HT-29 (cell line): Measurements from ENCODE around the gene C14orf39. TPM values are rescaled to one million over a fixed set of nuclear protein-coding genes. Genes with fewer than 3 reads are reported as not detected.
"Not testable (repeated sequence)": the region's sequence is repeated elsewhere in the genome, so short reads cannot be mapped to it uniquely, and the experiment has no call there.

ENCODE experiments used
- DNase-seq: peaks from one replicate; pipeline ENCODE4 v3.0.0-alpha.2; 2015; ENCODE audit warnings: low spot score
- total RNA-seq: library from RNA; depleted of rRNA; stranded (reverse); fragments of >200 nt; shearing (Covaris generic); gene quantifications from 2 replicates; pipeline ENCODE4 v1.2.3, GENCODE V29; 2014; rRNA removed

The C14orf39 gene
- total RNA-seq, 1 experiment from 2014 or later = not detected

GRCh38 chr14:60490270-60490669 is 4.4 kb upstream of the C14orf39 start:
- DNase-seq = no peak

GRCh38 chr14:60488175-60488574 is 2.3 kb upstream of the C14orf39 start:
- peak; percentile 1 for DNase-seq

DNA sequence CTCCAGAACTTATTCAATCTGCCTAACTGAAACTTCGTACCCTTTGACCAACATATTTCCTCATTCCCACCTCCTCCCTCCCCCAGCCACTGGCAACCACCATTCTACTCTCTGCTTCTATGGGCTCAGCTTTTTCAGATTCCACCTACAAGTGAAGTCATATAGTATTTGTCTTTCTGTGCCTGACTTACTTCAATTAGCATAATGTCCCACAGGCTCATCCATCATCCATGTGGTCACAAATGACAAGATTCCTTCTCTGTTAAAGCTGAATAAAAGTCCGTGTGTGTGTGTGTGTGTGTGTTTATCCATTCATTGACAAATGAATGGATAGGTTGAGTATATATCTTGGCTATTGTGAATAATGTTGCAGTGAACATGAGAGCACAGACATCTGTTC is 1.3 kb upstream of the C14orf39 start:
- DNase-seq = no peak

DNA sequence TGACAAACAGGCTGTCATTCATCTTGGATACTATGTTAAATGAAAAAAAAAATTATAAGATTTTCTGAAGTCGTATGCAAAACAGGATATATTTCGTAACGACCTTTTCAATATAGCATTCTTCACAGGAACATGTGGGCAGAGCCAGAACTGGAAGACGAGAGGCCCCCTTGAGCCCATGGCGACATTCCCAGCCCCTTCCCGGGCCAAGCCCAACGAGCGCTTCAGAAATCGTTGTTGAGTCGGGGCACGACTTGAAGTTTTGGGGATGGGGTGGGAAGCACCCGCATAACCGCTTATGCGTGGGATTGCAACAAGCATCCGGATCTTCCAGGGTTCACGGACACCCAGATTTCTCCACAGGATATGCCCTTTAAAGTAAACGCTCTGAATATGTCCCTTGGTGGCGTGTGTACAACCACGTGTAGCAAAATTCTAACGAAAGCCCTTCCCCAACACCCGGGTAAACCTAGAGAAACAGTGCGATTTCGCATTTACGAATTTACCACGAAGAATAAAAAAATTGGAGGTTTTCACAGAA is 736 bp downstream of the C14orf39 start:
- DNase-seq = no peak

DNA sequence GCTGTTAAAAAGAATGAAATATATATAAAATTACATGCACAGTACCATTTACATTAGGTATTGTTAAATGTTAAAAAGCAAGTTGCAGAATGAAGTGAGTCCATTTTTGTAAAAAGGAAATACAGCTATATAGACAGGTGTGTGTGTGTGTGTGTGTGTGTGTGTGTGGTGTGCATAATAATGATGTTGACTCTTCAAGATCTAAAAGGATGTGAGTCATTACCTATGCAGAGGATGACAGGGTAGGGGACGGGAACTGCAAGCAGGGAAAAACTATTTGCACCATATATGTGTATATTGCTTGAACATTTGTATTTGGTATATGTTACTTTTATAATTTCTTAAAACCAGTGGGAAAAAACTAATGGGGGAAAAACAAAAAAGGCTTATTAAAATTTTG is 3.1 kb downstream of the C14orf39 start:
- DNase-seq = peak; percentile 3

DNA sequence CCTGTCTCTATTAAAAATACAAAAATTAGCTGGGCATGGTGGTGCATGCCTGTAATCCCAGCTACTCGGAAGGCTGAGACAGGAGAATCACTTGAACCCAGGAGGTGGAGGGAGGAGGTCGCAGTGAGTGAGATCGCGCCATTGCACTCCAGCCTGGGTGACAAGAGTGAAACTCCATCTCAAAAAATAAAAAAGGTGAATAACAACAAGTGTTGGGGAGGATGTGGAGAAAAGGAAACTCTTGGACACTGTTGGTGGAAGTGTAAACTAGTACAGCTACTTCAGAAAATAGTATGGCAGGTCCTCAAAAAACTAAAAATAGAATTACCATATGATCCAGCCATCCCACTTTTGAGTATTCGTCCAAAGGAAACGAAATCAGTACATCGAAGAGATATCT is 5.6 kb downstream of the C14orf39 start:
- DNase-seq = not testable (repeated sequence)

GRCh38 chr14:60455875-60456274 is 30.0 kb downstream of the C14orf39 start:
- DNase-seq = no peak

DNA sequence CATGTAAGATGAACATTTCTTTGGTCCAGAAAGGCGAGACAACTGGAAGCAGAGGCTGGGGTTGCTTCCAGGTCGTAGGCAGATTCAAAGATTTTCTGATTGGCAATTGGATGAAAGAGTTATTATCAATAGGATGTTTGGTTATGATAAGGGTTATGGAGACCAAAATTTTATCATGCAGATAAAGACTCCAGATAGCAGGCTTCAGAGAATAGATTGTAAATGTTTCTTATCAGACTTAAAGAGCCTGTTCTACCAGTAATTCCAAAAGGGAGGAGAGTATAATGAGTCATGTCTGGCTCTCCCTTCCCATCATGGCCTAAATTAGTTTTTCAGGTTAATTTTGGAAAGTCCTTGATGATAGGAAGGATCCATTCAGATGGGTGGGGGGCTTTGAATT is 55.6 kb downstream of the C14orf39 start:
- DNase-seq = no peak

DNA sequence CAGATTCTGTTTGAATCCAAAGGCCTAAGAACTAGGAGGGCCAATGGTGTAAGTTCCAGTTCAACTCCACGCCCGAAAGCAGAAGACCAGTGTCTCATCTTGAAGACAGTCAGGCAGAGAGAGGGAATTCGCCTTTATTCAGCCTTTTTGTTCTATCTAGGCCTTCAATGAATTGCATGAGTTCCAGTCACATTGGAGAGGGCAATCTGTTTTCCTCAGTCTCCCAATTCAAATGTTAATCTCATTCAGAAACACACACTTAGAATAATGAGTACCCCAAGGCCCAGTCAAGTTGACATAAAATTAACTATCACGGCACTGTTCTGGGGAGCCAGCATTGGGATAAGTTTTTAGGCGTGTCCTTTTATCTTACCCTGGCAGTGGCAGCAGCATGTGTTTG is 65.8 kb downstream of the C14orf39 start:
- DNase-seq = no peak

GRCh38 chr14:60397550-60397949 is 88.3 kb downstream of the C14orf39 start:
- not testable (repeated sequence) for DNase-seq

DNA sequence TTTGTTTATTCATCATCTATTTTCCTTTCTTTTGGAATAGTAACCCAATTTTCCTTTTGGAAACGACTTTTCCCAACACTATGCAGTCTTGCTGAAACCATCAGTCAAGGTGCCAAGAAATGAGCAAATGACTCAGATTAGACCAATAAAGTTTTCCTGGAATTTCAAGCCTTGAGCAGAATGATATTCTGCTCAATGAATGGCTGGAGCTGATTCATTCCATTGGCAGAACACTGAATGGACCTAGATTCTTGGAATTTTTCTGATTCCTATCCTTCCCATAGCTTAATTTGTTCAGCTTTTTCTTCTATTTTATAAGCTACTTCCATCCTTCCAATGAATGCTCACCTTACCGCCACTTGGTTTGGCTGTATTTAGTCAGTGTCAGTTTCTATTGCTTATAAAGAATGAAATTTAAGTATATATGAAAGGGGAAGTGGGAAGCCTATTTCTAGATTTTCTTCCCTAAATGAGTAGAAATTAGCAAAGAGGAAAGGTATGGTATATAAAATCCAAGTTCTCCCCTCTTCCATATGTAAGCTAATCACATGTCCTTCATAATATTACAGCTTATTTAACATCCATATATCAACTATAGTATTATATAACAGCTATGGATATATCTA is 89.0 kb downstream of the C14orf39 start:
- no peak for DNase-seq

Other genes with a start within 250 kb of the C14orf39 start
- 14.1 and 15.8 TPM in 2 replicates for gene PPM1A, start 236.8 kb downstream of the C14orf39 start, total RNA-seq
- gene SIX6, start 23.1 kb upstream of the C14orf39 start, total RNA-seq = not detected in 2 replicates
- gene SIX1, start 163.4 kb upstream of the C14orf39 start, total RNA-seq = 0.05 TPM in 1 of 2 replicates, not detected in the other
- gene SIX4, start 238.3 kb upstream of the C14orf39 start, total RNA-seq = 7.5 and 8.1 TPM in 2 replicates
- gene MNAT1, start 248.7 kb upstream of the C14orf39 start, total RNA-seq = 14.0 and 14.5 TPM in 2 replicates